H1 (cell line): ENCODE data around the gene KLHDC8B. TPM values are rescaled to one million over a fixed set of nuclear protein-coding genes. Genes with fewer than 3 reads are reported as not detected.
A peak's percentile ranks its signal among the peaks of the same experiment; 100 is the strongest.

Experiments
- CHD1 ChIP-seq: IDR thresholded peaks from 2 replicates; pipeline ENCODE4 v1.6.1; 2012; ENCODE audit warnings: low read depth, low read length, improper control_type of control experiment
- CHD7 ChIP-seq: fragments of 300-600 bp; sonication (generic); IDR thresholded peaks from 2 replicates; pipeline ENCODE4 v1.7.1; 2012; ENCODE audit warnings: low read length, moderate library complexity, mild to moderate bottlenecking, inconsistent platforms; ENCODE audit not compliant: insufficient replicate concordance
- EGR1 ChIP-seq: IDR thresholded peaks from 2 replicates; pipeline ENCODE4 v1.6.1; 2011; ENCODE audit warnings: low read depth, low read length, borderline replicate concordance
- GTF2F1 ChIP-seq: IDR thresholded peaks from 2 replicates; pipeline ENCODE4 v1.6.1; 2012; ENCODE audit warnings: low read depth, low read length, improper control_type of control experiment, borderline replicate concordance
- RNF2 ChIP-seq: fragments of 200-900, 300-1000 bp; sonication (generic); IDR thresholded peaks from 2 replicates; pipeline ENCODE4 v1.7.1; 2016; ENCODE audit warnings: borderline replicate concordance, low read depth, mild to moderate bottlenecking, antibody characterized with exemption, low read length; ENCODE audit not compliant: poor library complexity, severe bottlenecking; ENCODE audit errors: missing control alignments
- SIRT6 ChIP-seq: IDR thresholded peaks from one replicate; pipeline ENCODE4 v1.7.1; 2012; ENCODE audit warnings: low read length, inconsistent platforms
- SIX5 ChIP-seq: IDR thresholded peaks from 2 replicates; pipeline ENCODE4 v1.6.1; 2011; ENCODE audit warnings: mild to moderate bottlenecking, low read depth, low read length
- SP1 ChIP-seq: IDR thresholded peaks from 2 replicates; pipeline ENCODE4 v1.6.1; 2011; ENCODE audit warnings: low read depth, low read length
- SP2 ChIP-seq: IDR thresholded peaks from 2 replicates; pipeline ENCODE4 v1.6.1; 2012; ENCODE audit warnings: mild to moderate bottlenecking, low read length, inconsistent platforms
- TBP ChIP-seq: IDR thresholded peaks from 2 replicates; pipeline ENCODE4 v1.6.1; 2011; ENCODE audit warnings: low read depth, low read length, improper control_type of control experiment
- polyA plus RNA-seq, 7 experiments: library from polyadenylated mRNA; depleted of rRNA in 3 of 7; stranded (reverse) in 5 of 7; unstranded in 2 of 7; fragments of >200 nt in 5 of 7; fragments of 200-250 nt in 2 of 7; gene quantifications; 1 replicate in 5 of 7; 2 replicates in 1 of 7; 4 replicates in 1 of 7; pipeline versions ENCODE4 v1.2.1 to v1.2.3, GENCODE V29; 2011 to 2013; ENCODE audit warnings: missing spikeins in 2 of 7, mixed read lengths in 2 of 7
- total RNA-seq: library from RNA; stranded (reverse); fragmentation: NEBNext Ultra II Directional; extraction: Animal tissue kit (Norgen Biotek cat#: 25700); gene quantifications from 2 replicates; pipeline ENCODE4 v1.2.1, GENCODE V29; 2021

KLHDC8B gene
- total and polyA plus RNA-seq, 2 of the 8 experiments (the other 6 are each of a cell fraction or from before 2014, with no cell fraction given): 15.8 to 21.3 TPM

GRCh38 chr3:49165771-49166751 is 5.3 kb upstream of the KLHDC8B start, which contains the start of gene CCDC71 (continued):
- TF ChIP-seq CHD7 (no peak), RNF2 (no peak), SP2 (no peak), GTF2F1 (no peak), SP1 (no peak), CHD1 (no peak), EGR1 (peak; percentile 60; the same call in 1 of the 2 replicates), SIRT6 (no peak), SIX5 (no peak), TBP (no peak)
